Fibroblast of peridontal ligament (primary cell): ENCODE data around the gene HOXA5.

Experiments used
- DNase-seq: peaks from one replicate; pipeline ENCODE4 v3.0.0-alpha.2; 2010; ENCODE audit errors: extremely low read depth

HOXA5 gene

GRCh38 chr7:27119412-27119911 lies 24.0 kb downstream of the HOXA5 start:
- DNase-seq, result no peak

- no peak for DNase-seq
These were observed 24.9 kb downstream of the HOXA5 start for GRCh38 chr7:27118580-27118979.

GRCh38 chr7:27117887-27118491 lies 25.5 kb downstream of the HOXA5 start:
- DNase-seq, result no peak

- DNase-seq, result no peak
These were observed 26.3 kb downstream of the HOXA5 start for GRCh38 chr7:27116962-27117886.

GRCh38 chr7:27116031-27116961 lies 27.2 kb downstream of the HOXA5 start:
- no peak for DNase-seq

GRCh38 chr7:27115221-27116026 lies 28.1 kb downstream of the HOXA5 start:
- no peak for DNase-seq

GRCh38 chr7:27114881-27115220 lies 28.6 kb downstream of the HOXA5 start:
- no peak for DNase-seq

GRCh38 chr7:27113991-27114769 lies 29.3 kb downstream of the HOXA5 start:
- no peak for DNase-seq

GRCh38 chr7:27112955-27113949 lies 30.2 kb downstream of the HOXA5 start:
- DNase-seq, result no peak

- no peak for DNase-seq
These were observed 31.1 kb downstream of the HOXA5 start for GRCh38 chr7:27112361-27112760.

- no peak for DNase-seq
These were observed 31.7 kb downstream of the HOXA5 start for GRCh38 chr7:27111751-27112277.

GRCh38 chr7:27111042-27111750 lies 32.3 kb downstream of the HOXA5 start:
- DNase-seq, result no peak

GRCh38 chr7:27110186-27111031 lies 33.1 kb downstream of the HOXA5 start:
- no peak for DNase-seq

GRCh38 chr7:27109466-27110185 lies 33.9 kb downstream of the HOXA5 start:
- no peak for DNase-seq

GRCh38 chr7:27108390-27109127 lies 34.9 kb downstream of the HOXA5 start:
- DNase-seq, result no peak
